GM21529 (cell line): ENCODE results near the gene IL34.

Experiments used
- ATAC-seq: cut with Tn5 transposase; IDR thresholded peaks from one replicate; pipeline ENCODE4 v1.9.1; 2021; ENCODE audit not compliant: unreplicated experiment

Gene IL34

GRCh38 chr16:70687102-70687511, 40.7 kb downstream of the IL34 start:
- no peak for ATAC-seq

GRCh38 chr16:70687671-70688245, 41.4 kb downstream of the IL34 start:
- ATAC-seq, result no peak

- no peak for ATAC-seq
These were observed 41.9 kb downstream of the IL34 start for GRCh38 chr16:70688246-70688742.

- no peak for ATAC-seq
These were observed 42.9 kb downstream of the IL34 start for GRCh38 chr16:70689035-70689969.

- ATAC-seq, result no peak
These were observed 43.9 kb downstream of the IL34 start for GRCh38 chr16:70689970-70690891.

GRCh38 chr16:70691223-70692129, 45.1 kb downstream of the IL34 start:
- ATAC-seq, result no peak

- no peak for ATAC-seq
These were observed 45.9 kb downstream of the IL34 start for GRCh38 chr16:70692130-70692872.

- no peak for ATAC-seq
These were observed 46.7 kb downstream of the IL34 start for GRCh38 chr16:70692873-70693671.

- ATAC-seq, result no peak
These were observed 47.9 kb downstream of the IL34 start for GRCh38 chr16:70694088-70694867.

GRCh38 chr16:70694868-70695218, 48.5 kb downstream of the IL34 start:
- ATAC-seq, result no peak

GRCh38 chr16:70695331-70696070, 49.1 kb downstream of the IL34 start:
- no peak for ATAC-seq

GRCh38 chr16:70696355-70696754, 50.0 kb downstream of the IL34 start:
- no peak for ATAC-seq

- no peak for ATAC-seq
These were observed 50.7 kb downstream of the IL34 start for GRCh38 chr16:70696952-70697593.

GRCh38 chr16:70697594-70698170, 51.3 kb downstream of the IL34 start:
- no peak for ATAC-seq

- ATAC-seq, result no peak
These were observed 52.5 kb downstream of the IL34 start for GRCh38 chr16:70698901-70699300.

GRCh38 chr16:70699696-70700095, 53.3 kb downstream of the IL34 start:
- ATAC-seq, result no peak
